H1 (cell line): ENCODE data around the gene TMUB1. TPM values are rescaled to one million over a fixed set of nuclear protein-coding genes. Genes with fewer than 3 reads are reported as not detected.

Experiments used
- CEBPB ChIP-seq: IDR thresholded peaks from 2 replicates; pipeline ENCODE4 v1.6.1; 2012; ENCODE audit warnings: low read depth, low read length
- EGR1 ChIP-seq: IDR thresholded peaks from 2 replicates; pipeline ENCODE4 v1.6.1; 2011; ENCODE audit warnings: low read depth, low read length, borderline replicate concordance
- GTF2F1 ChIP-seq: IDR thresholded peaks from 2 replicates; pipeline ENCODE4 v1.6.1; 2012; ENCODE audit warnings: low read depth, low read length, improper control_type of control experiment, borderline replicate concordance
- SAP30 ChIP-seq: fragments of 300-600 bp; sonication (generic); IDR thresholded peaks from 2 replicates; pipeline ENCODE4 v1.7.1; 2012; ENCODE audit warnings: low read length, moderate library complexity, mild to moderate bottlenecking, inconsistent platforms; ENCODE audit not compliant: insufficient read depth, insufficient replicate concordance
- polyA plus RNA-seq, 7 experiments: library from polyadenylated mRNA; depleted of rRNA in 3 of 7; stranded (reverse) in 5 of 7; unstranded in 2 of 7; fragments of >200 nt in 5 of 7; fragments of 200-250 nt in 2 of 7; gene quantifications; 1 replicate in 5 of 7; 2 replicates in 1 of 7; 4 replicates in 1 of 7; pipeline versions ENCODE4 v1.2.1 to v1.2.3, GENCODE V29; 2011 to 2013; ENCODE audit warnings: missing spikeins in 2 of 7, mixed read lengths in 2 of 7
- total RNA-seq: library from RNA; stranded (reverse); fragmentation: NEBNext Ultra II Directional; extraction: Animal tissue kit (Norgen Biotek cat#: 25700); gene quantifications from 2 replicates; pipeline ENCODE4 v1.2.1, GENCODE V29; 2021
- TF ChIP-seq, protein P1 (sequence below): IDR thresholded peaks from 2 replicates; pipeline ENCODE4 v1.6.1; 2011; ENCODE audit warnings: low read depth, mild to moderate bottlenecking, low read length; ENCODE audit not compliant: insufficient read depth

TMUB1 gene
- total and polyA plus RNA-seq, 2 of the 8 experiments (the other 6 are each of a cell fraction or from before 2014, with no cell fraction given), result 41.4 to 56.2 TPM

GRCh38 chr7:151046603-151047573 is 36.4 kb downstream of the TMUB1 start (continued):
- no peak for TF ChIP-seq SAP30
- no peak for TF ChIP-seq EGR1
- no peak for TF ChIP-seq CEBPB
- TF ChIP-seq GTF2F1, result no peak
- TF ChIP-seq, protein P1, sequence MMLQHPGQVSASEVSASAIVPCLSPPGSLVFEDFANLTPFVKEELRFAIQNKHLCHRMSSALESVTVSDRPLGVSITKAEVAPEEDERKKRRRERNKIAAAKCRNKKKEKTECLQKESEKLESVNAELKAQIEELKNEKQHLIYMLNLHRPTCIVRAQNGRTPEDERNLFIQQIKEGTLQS, result no peak
